GM18499 (cell line): ENCODE data around the gene SETD1A.
"Not testable (repeated sequence)": the region's sequence is repeated elsewhere in the genome, so short reads cannot be mapped to it uniquely, and the experiment has no call there.

ENCODE experiments used
- ATAC-seq: cut with Tn5 transposase; IDR thresholded peaks from one replicate; pipeline ENCODE4 v1.9.1; 2021; ENCODE audit warnings: moderate number of reproducible peaks; ENCODE audit not compliant: insufficient read depth, unreplicated experiment

SETD1A gene

GRCh38 chr16:31010585-31011325, 53.2 kb downstream of the SETD1A start, which contains the start of gene STX1B:
Gene STX1B, minus strand, starts transcription at chr16:31010638. Its CDS starts 242 bp downstream, at chr16:31010396.
- no peak for ATAC-seq

DNA sequence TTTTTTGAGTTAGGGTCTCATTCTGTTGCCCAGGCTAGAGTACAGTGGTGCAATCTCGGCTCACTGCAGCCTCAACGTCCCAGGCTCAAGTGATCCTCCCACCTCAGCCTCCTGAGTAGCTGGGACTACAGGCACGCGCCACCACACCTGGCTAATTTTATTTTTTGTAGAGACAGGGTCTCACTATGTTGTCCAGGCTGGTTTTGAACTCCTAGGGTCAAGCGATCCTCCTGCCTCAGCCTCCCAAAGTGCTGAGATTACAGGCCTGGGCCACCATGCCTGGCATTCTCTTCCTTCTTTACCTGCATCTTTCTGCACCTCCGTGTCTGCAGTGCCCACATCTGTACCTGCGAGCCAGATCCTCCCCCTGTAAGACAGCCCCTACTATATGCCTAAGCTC, 54.3 kb downstream of the SETD1A start:
- ATAC-seq: not testable (repeated sequence)

- ATAC-seq: not testable (repeated sequence)
Observed at GRCh38 chr16:31013292-31013691, 55.7 kb downstream of the SETD1A start.

- ATAC-seq: no peak
Observed at GRCh38 chr16:31016018-31016417, 58.5 kb downstream of the SETD1A start.

DNA sequence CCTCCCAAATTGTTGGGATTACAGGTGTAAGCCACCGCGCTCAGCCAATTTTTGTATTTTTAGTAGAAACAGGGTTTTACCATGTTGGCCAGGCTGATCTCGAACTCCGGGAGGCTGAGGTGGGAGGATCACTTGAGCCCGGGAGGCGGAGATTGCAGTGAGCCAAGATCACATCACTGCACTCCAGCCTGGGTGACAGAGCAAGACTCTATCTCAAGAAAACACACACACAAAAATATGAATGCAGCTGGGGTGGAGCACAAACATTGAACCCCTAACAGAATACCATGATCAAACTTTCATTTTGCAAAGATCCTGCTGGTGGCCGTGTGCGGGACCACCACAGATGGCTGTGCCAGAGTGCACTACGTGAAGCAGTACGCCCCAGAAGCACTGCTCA, 60.2 kb downstream of the SETD1A start:
- not testable (repeated sequence) for ATAC-seq

- ATAC-seq: no peak
Observed at GRCh38 chr16:31020536-31020935, 63.0 kb downstream of the SETD1A start.

DNA sequence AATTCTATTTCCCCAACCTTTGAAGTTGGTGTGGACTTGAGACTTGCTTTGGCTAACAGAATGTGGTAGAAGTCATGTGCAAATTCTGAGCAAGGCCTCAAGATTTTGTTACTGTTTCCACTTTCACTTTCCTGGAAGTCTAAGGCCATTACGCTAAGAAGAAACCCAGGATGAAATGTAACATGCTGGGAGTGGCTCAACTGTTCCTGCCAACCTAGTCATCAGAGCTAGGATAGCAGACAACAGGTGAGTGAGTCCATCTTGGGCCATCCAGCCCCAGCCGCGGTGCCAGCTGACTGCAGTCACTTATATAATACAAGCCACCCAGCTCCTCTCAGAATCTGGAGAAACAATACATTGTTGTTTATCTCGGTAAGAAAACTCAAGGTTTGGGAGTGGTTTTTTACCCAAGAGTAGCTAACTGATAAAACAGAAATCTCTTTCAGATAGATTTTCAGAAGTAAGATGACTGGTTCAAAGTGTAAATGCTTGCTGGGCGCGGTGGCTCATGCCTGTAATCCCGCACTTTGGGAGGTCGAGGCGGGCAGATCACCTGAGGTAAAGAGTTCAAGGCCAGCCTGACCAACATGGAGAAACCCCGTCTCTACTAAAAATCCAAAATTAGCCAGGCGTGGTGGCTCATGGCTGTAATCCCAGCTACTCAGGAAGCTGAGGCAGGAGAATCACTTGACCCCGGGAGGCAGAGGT, 65.1 kb downstream of the SETD1A start:
- ATAC-seq: no peak

GRCh38 chr16:31023252-31023602, 65.7 kb downstream of the SETD1A start:
- ATAC-seq: no peak

GRCh38 chr16:31023627-31024226, 66.2 kb downstream of the SETD1A start:
- ATAC-seq: no peak

DNA sequence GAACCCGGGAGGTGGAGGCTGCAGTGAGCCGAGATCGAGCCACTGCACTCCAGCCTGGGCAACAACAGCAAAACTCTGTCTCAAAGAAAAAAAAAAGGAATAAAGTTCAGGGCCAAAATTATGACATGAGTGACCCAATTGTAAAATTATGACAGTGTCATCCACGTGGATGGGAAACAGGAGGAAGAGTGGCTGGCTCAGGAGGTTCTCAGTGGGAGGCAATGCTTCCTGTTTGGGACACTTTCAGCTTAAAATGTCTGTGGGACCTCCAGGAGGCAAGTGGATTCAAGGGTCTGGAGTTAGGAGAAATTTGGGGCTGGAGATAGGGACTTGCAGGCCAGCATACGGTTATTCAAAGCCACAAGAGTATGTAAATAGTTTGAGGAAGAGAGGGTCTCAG, 67.8 kb downstream of the SETD1A start:
- ATAC-seq: no peak

DNA sequence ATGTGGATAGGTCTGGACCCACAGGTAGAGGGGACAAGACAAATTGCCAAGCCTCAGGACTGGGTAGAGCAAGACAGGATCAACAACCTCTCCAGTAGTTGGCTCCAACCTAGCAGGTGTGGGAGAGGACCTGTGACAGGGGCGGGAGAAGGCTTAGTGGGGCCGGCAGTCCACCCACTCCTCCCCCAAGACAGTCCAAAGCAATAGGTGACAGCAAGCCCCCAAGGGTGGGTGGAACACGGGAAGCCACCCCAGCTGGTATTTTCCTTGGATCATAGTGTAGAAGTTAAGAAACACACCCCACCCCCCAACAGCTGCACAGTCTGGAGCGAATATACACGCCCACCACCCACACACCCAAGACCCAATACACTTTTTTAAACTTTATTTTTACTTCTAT, 71.7 kb downstream of the SETD1A start:
- ATAC-seq: no peak

- ATAC-seq: no peak
Observed at GRCh38 chr16:31031276-31031675, 73.7 kb downstream of the SETD1A start.

- peak; percentile 75 for ATAC-seq
Observed at GRCh38 chr16:31032736-31033708, 75.5 kb downstream of the SETD1A start, which contains the start of gene STX4. Gene STX4, plus strand, starts transcription at chr16:31033558. Its CDS starts 248 bp downstream, at chr16:31033806.

- ATAC-seq: no peak
Observed at GRCh38 chr16:31033709-31034492, 76.3 kb downstream of the SETD1A start.
